GM18505 (cell line): ENCODE results near the gene UMAD1.

Experiments
- ATAC-seq: cut with Tn5 transposase; IDR thresholded peaks from one replicate; pipeline ENCODE4 v1.9.1; 2021; ENCODE audit not compliant: unreplicated experiment
- POLR2A ChIP-seq: IDR thresholded peaks from 4 replicates; pipeline ENCODE4 v1.6.1; 2011; ENCODE audit warnings: borderline replicate concordance; ENCODE audit not compliant: insufficient read depth, insufficient read length; ENCODE audit errors: extremely low read depth

UMAD1 gene

DNA sequence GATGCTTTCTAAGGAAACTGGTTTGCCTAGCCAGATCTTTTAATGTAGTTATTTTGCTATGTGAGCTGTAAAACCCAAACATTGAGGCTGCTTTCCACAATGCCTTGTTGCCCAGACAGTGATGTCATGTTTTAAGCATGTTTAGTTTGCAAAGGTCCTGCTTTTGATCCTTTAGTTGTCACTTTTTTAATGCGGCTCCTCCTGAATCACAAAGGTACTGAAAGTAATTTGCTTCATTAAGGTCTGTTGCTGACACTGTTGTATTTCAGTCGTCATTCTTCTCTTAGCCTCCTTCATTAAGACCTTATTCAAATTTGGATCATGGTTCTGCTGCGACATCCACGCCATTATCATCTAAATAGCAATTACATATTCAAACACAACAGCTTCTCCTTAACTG, 67.3 kb downstream of the UMAD1 start:
- no peak for ATAC-seq
- no peak for TF ChIP-seq POLR2A

GRCh38 chr7:7709291-7709690, 68.7 kb downstream of the UMAD1 start:
- no peak for TF ChIP-seq POLR2A
- no peak for ATAC-seq

DNA sequence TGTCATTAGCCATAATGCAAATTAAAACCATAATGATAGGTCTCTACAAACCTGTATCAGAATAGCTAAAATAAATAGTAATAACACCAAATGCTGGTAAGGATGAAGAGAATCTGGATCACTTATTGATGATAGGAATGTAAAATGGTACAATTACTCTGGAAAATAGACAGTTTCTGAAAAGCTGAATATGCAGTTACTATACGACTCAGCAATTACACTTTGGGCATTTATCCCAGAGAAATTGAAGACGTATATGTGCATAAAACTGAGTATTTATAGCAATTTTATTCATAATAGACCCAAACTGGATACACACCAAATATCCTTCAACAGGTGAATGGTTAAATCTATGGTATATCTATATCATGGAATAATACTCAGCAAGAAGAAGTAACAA, 69.9 kb downstream of the UMAD1 start:
- no peak for TF ChIP-seq POLR2A
- ATAC-seq, result no peak

DNA sequence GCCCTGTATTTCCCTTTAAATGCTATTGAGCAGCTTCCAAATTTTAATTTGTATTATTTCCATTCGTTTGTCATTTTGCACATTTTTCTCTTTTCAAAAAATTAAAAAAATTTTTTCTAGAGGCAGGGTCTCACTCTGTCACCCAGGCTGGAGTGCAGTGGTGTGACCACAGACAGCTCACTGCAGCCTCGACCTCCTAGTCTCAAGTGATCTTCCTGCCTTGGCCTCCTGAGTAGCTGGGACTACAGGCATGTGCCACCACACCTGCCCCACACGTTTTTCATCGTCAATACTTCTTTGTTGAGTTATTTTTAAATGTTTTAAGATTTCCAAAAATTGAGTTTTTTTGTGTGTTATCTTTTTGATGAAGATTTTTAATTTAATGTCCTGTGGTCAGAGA, 73.2 kb downstream of the UMAD1 start:
- no peak for ATAC-seq
- TF ChIP-seq POLR2A, result no peak

DNA sequence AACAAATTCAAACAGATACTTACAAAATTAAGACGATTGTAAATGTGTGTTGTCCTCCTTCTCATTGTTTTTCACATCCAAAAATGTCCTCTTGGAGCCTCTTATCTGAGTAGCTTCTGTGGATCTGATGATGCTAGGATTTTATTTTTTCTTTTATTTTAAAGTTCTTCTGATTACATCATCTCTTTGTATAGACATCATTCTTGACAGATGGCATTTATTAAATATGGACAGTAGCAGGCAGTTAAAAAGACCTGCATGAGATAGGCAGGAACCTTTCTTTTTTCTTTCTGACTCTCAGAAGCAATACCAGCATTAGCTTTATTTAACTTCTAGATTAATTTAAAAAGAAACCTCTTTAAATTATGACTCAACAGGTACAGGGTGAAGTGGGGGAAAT, 77.9 kb downstream of the UMAD1 start, which contains the start of gene RPA3:
TSS of gene RPA3 (minus strand) at position 116 of the 400 bp plus-strand sequence. CDS start 78,189 bp downstream, outside the sequence.
- TF ChIP-seq POLR2A, result no peak
- ATAC-seq, result no peak

DNA sequence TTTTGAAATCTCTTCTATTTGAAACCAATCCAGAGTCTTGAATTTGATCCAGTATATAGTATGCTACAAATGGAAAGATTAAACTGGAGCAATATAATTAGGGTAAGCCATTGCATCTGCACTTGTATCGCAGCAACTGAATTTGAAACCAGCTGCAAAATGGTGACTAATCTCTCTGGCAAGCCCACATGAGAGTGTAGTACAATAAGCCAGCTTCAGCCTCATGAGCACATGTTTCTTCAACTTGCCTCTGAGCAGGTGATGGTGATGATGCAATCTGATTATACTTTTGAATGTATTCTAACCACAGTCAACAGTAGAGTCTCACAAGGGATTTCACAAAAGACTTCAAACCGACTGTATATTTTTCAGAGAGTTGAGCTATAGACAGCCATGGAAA, 78.7 kb downstream of the UMAD1 start:
- no peak for TF ChIP-seq POLR2A
- peak; percentile 93 for ATAC-seq

DNA sequence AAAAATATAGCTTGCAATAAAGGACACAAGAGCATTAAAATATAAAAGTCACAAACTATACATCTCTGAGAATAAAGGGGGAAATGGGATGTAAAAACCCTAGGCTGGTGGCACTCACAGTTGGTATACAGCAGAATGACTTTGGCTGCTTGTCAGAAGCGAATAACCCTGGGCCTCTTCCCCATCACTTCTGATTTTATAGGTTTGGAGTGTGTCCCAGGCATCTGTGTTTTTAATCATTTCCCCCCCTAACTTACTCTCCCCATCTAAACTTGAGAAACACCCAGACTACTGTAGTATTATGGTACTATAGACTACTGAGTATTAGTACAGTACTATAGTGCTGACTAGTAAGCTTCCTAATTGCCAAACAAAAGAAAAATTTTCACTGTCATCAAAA, 79.6 kb downstream of the UMAD1 start:
- no peak for TF ChIP-seq POLR2A
- ATAC-seq, result no peak

DNA sequence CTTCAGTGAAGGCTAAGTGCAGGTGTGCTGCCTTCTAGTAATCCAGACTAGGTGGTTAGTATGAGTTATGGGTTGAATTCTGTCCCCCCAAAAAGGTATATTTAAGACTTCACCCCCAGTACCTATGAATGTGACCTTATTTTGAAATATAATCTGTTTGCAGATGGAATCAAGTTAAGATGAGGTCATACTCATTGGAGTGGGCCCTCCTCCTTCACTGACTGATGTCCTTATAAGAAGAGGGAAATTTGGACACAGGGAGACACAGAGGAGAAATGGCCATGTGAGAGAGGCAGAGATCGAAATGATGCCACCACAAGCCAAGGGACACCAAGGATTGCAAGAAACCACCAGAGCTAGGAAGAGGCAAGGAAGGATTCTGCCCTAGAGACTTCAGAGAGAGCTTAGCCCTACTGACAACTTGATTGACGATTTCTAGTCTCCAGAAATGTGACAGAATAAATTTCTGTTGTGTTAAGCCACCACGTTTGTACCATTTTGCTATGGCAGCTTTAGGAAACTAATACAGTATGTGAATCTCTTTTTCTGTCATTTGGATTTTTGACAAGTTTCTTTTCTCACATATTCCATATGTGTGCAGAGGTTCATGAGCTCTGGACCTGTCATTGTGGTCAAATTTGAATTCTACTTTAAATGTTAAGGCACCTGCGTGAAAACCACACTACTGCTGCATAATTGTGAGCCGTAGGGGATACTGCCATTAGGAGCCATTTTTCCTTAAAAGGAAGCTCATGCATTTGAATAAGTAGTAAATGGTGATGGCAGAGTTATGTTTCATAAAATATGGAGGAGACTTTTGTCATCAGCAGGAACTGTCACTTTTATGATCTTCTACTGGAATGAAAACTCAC, 80.4 kb downstream of the UMAD1 start:
- ATAC-seq, result no peak
- no peak for TF ChIP-seq POLR2A

GRCh38 chr7:7731732-7732131, 91.2 kb downstream of the UMAD1 start:
- TF ChIP-seq POLR2A, result no peak
- no peak for ATAC-seq

- no peak for ATAC-seq
- TF ChIP-seq POLR2A, result no peak
Measured at GRCh38 chr7:7732621-7733281, 92.2 kb downstream of the UMAD1 start.

DNA sequence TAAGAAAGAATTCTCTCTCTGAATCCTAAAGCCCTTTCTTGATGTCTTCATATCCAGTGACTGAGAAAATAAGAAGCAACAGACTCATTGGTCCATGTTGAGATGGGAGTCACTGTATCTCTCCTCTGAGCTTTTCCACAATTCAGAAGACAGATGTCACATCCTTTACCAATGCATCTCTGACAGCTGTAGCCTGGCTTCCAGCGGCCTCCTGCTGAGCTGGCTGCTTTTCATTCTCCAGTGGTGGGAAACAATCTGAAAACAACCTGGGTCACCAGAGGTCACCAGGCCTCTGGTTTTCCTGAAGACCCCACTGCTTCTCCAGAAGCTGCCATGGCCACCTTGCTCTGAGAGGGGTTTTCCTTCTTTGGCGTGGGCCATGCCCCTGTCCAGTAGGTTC, 96.1 kb downstream of the UMAD1 start:
- TF ChIP-seq POLR2A, result no peak
- no peak for ATAC-seq

GRCh38 chr7:7737674-7738073, 97.1 kb downstream of the UMAD1 start:
- ATAC-seq, result no peak
- no peak for TF ChIP-seq POLR2A

DNA sequence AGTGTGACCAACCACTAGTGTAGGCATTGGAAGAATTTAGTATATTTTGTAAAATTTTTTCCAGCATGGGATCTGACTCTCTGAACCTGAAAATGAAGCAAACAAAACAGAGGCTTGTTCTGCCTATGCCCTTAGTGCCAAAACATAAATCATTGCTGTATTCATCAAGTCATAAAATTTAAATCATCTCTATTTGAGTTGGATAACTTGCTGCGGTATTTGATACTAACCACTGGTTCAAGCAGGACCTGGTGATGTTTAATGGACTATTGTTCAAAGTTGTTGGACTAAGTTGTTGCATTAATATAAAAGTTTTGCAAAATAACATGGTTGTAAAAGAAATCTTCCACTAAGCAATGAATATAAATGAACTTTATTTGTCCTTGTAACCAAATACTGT, 97.6 kb downstream of the UMAD1 start:
- TF ChIP-seq POLR2A, result no peak
- ATAC-seq, result no peak

GRCh38 chr7:7738622-7739021, 98.1 kb downstream of the UMAD1 start:
- ATAC-seq, result no peak

More at GRCh38 chr7:7738622-7739021, 98.1 kb downstream of the UMAD1 start:
- no peak for TF ChIP-seq POLR2A
